Nephron (organoid): Measurements from ENCODE around the gene DPP10.

ENCODE experiments used
- H3K27ac Mint-ChIP-seq, 3 experiments: 2 replicates each; pipeline ENCODE4 v1.8.0; 2020; ENCODE audit warnings: mixed read lengths in 3 of 3, mild to moderate bottlenecking in 2 of 3, moderate library complexity in 1 of 3
- H3K27me3 Mint-ChIP-seq: 2 replicates; pipeline ENCODE4 v1.8.0; 2021; ENCODE audit warnings: low read depth, mild to moderate bottlenecking, moderate library complexity, mixed read lengths
- H3K36me3 Mint-ChIP-seq: 2 replicates; pipeline ENCODE4 v1.8.0; 2020; ENCODE audit warnings: low read depth, mixed read lengths
- H3K4me1 Mint-ChIP-seq: 2 replicates; pipeline ENCODE4 v1.8.0; 2020; ENCODE audit warnings: mixed read lengths
- H3K4me3 Mint-ChIP-seq, 3 experiments: 2 replicates each; pipeline ENCODE4 v1.8.0; 2020; ENCODE audit warnings: mild to moderate bottlenecking in 3 of 3, mixed read lengths in 3 of 3, moderate library complexity in 2 of 3
- H3K9me3 Mint-ChIP-seq: 2 replicates; pipeline ENCODE4 v1.8.0; 2020; ENCODE audit warnings: mixed read lengths
- TF ChIP-seq, protein P1 (sequence below), 3 experiments: fragments of 200-600 bp; sonication (generic); IDR thresholded peaks; one replicate each; pipeline ENCODE4 v1.5.0; 2021; ENCODE audit warnings: antibody characterized with exemption in 3 of 3; ENCODE audit not compliant: unreplicated experiment in 3 of 3

Gene DPP10

DNA sequence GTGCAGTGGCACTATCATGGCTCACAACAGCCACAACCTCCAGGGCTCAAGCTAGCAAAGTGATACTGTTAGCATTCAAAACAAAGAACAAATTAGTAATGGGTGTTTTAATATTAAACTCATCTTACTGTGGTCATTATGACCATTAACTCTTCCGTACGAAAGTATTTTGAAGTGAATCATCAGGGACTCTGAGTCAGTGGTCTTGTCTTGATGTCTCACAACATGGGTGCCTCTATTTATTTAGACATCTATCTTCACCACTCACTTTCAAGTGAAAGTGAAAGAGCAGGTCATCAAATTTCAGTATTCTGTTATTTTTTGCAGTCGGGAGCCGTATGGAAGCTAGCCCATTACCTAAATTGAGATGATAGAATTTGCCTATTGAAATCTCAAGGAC lies 1118.2 kb downstream of the DPP10 start:
- Mint-ChIP-seq H3K27ac (no peak overlapping the region), H3K4me1 (no peaks in the 10 kb centered on the region), H3K27me3 (no peaks in the 10 kb centered on the region), H3K9me3 (no peaks in the 10 kb centered on the region), H3K4me3 (no peak overlapping the region), H3K36me3 (no peaks in the 10 kb centered on the region)
- TF ChIP-seq, protein P1, sequence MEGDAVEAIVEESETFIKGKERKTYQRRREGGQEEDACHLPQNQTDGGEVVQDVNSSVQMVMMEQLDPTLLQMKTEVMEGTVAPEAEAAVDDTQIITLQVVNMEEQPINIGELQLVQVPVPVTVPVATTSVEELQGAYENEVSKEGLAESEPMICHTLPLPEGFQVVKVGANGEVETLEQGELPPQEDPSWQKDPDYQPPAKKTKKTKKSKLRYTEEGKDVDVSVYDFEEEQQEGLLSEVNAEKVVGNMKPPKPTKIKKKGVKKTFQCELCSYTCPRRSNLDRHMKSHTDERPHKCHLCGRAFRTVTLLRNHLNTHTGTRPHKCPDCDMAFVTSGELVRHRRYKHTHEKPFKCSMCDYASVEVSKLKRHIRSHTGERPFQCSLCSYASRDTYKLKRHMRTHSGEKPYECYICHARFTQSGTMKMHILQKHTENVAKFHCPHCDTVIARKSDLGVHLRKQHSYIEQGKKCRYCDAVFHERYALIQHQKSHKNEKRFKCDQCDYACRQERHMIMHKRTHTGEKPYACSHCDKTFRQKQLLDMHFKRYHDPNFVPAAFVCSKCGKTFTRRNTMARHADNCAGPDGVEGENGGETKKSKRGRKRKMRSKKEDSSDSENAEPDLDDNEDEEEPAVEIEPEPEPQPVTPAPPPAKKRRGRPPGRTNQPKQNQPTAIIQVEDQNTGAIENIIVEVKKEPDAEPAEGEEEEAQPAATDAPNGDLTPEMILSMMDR (IDR thresholded peaks at IDR 0.05; ENCODE audit: unreplicated experiment in 3 of 3): no peak

DNA sequence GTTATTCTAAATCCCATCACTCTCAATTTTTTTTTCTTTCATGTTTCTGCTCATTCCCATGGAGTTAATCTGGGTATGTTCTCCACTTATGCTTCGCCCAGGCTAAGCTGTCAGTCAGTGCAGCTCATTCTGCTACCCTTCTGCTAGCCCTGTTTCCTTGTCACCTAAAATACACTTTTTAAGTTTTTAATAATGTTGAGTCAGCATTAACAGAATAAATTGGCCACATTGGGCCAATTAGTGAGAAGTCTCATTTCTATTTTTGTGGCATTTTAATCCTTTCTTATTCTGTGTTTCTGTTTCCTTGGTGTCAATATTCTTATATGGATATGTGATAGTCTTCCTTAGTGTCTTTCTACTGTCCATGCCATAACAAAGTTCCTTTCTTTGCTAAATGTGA lies 1126.2 kb downstream of the DPP10 start:
- Mint-ChIP-seq H3K4me1 (no peaks in the 10 kb centered on the region), H3K4me3 (no peak overlapping the region), H3K9me3 (no peaks in the 10 kb centered on the region), H3K27ac (no peak overlapping the region), H3K27me3 (no peaks in the 10 kb centered on the region), H3K36me3 (no peaks in the 10 kb centered on the region)
- TF ChIP-seq, protein P1 (IDR thresholded peaks at IDR 0.05; ENCODE audit: unreplicated experiment in 3 of 3): no peak

DNA sequence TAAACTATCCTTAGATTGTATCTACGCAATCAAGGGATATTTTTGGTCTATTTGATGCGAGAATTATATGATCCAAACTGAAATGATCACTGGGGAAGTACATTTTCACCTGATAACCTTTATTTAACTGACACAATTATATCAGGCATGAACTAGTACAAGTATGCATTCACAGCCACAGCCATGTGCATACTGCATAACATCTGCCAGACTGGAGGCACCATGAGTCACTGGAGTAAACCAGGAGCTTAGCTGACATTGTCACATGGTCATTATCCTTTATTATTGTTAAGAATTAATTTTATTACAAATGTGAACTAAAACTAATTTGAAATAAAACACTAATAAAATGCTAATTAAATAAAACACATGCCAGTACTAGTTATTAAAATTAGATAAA lies 1127.1 kb downstream of the DPP10 start:
- H3K4me3 Mint-ChIP-seq: no peak overlapping the region
- H3K36me3 Mint-ChIP-seq: no peaks in the 10 kb centered on the region
- H3K4me1 Mint-ChIP-seq: no peaks in the 10 kb centered on the region
- H3K27ac Mint-ChIP-seq: no peak overlapping the region
- TF ChIP-seq, protein P1 (IDR thresholded peaks at IDR 0.05; ENCODE audit: unreplicated experiment in 3 of 3): no peak
- no peaks in the 10 kb centered on the region for H3K27me3 Mint-ChIP-seq
- H3K9me3 Mint-ChIP-seq: no peaks in the 10 kb centered on the region

DNA sequence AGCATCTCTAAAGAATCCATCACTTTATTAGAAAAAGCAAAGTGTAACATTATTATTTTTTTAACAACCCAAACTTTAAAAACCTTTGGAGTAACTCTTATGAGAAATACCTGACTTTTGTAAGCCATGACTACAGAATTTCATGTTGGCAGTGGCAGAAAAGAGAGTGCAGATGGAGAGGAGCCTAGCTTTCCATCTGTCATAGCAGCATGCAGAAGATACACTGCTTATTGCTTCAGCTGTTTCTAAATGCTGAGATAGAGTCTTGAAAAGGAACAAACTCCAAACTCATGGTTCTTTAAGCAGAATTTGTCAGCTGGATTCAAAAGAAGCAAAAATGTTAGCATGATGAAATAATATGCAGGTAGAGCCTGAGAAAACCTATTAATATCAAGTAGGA lies 1130.3 kb downstream of the DPP10 start:
- Mint-ChIP-seq H3K4me3 (no peak overlapping the region), H3K4me1 (no peaks in the 10 kb centered on the region), H3K27ac (no peak overlapping the region), H3K9me3 (no peaks in the 10 kb centered on the region), H3K36me3 (no peaks in the 10 kb centered on the region), H3K27me3 (no peaks in the 10 kb centered on the region)
- TF ChIP-seq, protein P1 (IDR thresholded peaks at IDR 0.05; ENCODE audit: unreplicated experiment in 3 of 3): no peak

DNA sequence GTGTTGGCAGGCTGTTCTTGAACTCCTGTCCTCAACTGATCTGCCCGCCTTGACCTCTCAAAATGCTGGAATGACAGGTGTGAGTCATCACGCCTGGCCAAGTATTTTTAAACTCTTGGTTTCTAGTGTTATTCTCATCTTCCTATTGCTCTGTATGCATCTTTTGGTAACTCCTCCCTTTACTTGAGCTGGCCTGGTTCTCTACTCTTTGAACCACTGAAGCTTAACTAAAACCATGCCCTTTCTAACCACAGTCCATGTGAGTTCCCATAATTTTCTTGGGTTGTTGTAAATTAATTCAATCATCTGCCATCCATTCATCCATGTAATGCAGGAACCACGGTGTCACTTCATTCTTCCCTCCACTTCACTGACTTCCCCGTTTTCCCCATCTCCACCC lies 1131.3 kb downstream of the DPP10 start:
- no peaks in the 10 kb centered on the region for H3K36me3 Mint-ChIP-seq
- H3K9me3 Mint-ChIP-seq: no peaks in the 10 kb centered on the region
- no peak overlapping the region for H3K27ac Mint-ChIP-seq
- TF ChIP-seq, protein P1 (IDR thresholded peaks at IDR 0.05; ENCODE audit: unreplicated experiment in 3 of 3): no peak
- H3K4me1 Mint-ChIP-seq: no peaks in the 10 kb centered on the region
- no peaks in the 10 kb centered on the region for H3K27me3 Mint-ChIP-seq
- no peak overlapping the region for H3K4me3 Mint-ChIP-seq

DNA sequence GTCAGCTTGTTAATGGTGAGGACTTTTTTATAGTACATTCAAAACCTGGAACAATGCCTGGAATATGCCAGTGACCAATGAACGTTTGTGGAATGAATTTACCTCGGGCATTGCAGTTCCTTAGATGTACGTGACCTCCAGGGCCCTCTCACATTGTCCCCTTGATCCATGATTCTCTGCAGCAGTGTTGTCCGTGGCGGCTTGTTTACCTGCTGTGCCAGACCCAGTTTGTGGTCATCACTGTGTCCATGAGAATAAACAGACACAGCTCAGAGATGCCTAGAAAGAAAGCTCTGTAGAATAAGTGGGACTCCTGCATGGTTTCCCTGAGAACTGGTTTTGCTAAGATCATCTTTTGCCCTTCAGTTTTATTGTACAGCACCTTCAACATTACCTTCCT lies 1132.2 kb downstream of the DPP10 start:
- no peak overlapping the region for H3K4me3 Mint-ChIP-seq
- H3K4me1 Mint-ChIP-seq: no peaks in the 10 kb centered on the region
- no peaks in the 10 kb centered on the region for H3K36me3 Mint-ChIP-seq
- TF ChIP-seq, protein P1 (IDR thresholded peaks at IDR 0.05; ENCODE audit: unreplicated experiment in 3 of 3): no peak
- no peak overlapping the region for H3K27ac Mint-ChIP-seq
- H3K9me3 Mint-ChIP-seq: no peaks in the 10 kb centered on the region
- no peaks in the 10 kb centered on the region for H3K27me3 Mint-ChIP-seq
